ENCODE results near the gene AHCYL2. TPM values are rescaled to one million over a fixed set of nuclear protein-coding genes. Genes with fewer than 3 reads are reported as not detected.

The AHCYL2 gene
- total RNA-seq, 1 donor from 2014 or later = 39.3 TPM

DNA sequence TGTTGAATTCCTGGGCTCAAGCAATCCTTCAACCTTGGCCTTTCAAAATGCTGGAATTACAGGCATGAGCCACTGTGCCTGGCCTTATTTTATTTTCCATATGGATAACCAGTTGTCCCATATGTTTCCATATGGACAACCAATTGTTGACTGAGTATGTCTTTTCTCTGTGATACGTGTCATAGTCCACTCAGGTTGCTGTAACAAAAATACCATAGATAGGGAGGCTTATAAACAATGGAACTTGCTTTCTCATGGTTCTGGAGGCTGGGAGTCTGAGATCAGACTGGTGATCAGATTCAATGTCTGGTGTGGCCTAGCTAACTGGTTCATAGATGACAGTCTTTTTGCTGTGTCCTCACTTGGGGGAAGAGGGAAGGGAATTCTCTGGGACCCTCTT is 19.4 kb downstream of the AHCYL2 start:
- H4K20me1 ChIP-seq (ENCODE audit: low read depth) = no peaks in the 10 kb centered on the region
- no peak overlapping the region for H3K9ac ChIP-seq
- peaks cover 4% of the 10 kb centered on the region for H3K36me3 ChIP-seq
- peaks cover 5% of the 10 kb centered on the region for H3K4me1 ChIP-seq
- TF ChIP-seq, protein P1, sequence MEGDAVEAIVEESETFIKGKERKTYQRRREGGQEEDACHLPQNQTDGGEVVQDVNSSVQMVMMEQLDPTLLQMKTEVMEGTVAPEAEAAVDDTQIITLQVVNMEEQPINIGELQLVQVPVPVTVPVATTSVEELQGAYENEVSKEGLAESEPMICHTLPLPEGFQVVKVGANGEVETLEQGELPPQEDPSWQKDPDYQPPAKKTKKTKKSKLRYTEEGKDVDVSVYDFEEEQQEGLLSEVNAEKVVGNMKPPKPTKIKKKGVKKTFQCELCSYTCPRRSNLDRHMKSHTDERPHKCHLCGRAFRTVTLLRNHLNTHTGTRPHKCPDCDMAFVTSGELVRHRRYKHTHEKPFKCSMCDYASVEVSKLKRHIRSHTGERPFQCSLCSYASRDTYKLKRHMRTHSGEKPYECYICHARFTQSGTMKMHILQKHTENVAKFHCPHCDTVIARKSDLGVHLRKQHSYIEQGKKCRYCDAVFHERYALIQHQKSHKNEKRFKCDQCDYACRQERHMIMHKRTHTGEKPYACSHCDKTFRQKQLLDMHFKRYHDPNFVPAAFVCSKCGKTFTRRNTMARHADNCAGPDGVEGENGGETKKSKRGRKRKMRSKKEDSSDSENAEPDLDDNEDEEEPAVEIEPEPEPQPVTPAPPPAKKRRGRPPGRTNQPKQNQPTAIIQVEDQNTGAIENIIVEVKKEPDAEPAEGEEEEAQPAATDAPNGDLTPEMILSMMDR (IDR thresholded peaks at IDR 0.05) = no peak
- no peak for TF ChIP-seq EZH2phosphoT487 (IDR thresholded peaks at IDR 0.05)
- no peak for TF ChIP-seq EZH2 (IDR thresholded peaks at IDR 0.05)
- Mint-ChIP-seq H3K36me3 (peaks cover 31% of the 10 kb centered on the region), H3K9me3 (peaks cover 16% of the 10 kb centered on the region), H3K4me1 (peaks cover 14% of the 10 kb centered on the region), H3K27me3 (ENCODE audit: insufficient read depth, low read depth) (peaks cover 5% of the 10 kb centered on the region), H3K4me3 (no peak overlapping the region), H3K27ac (no peak overlapping the region)
- H3F3A ChIP-seq (ENCODE audit: low read depth) = peaks cover 5% of the 10 kb centered on the region
- no peak overlapping the region for H3K27ac ChIP-seq
- no peak for DNase-seq (ENCODE audit: low spot score)
- H3K4me2 ChIP-seq = no peak overlapping the region
- H3K27me3 ChIP-seq = no peaks in the 10 kb centered on the region
- no peak overlapping the region for H3K4me3 ChIP-seq
- no peak overlapping the region for H2AFZ ChIP-seq (replicated peaks)
- H3K9me3 ChIP-seq (ENCODE audit: low read depth) = no peaks in the 10 kb centered on the region
- peaks cover 73% of the 10 kb centered on the region for H3K79me2 ChIP-seq (ENCODE audit: low read depth)

DNA sequence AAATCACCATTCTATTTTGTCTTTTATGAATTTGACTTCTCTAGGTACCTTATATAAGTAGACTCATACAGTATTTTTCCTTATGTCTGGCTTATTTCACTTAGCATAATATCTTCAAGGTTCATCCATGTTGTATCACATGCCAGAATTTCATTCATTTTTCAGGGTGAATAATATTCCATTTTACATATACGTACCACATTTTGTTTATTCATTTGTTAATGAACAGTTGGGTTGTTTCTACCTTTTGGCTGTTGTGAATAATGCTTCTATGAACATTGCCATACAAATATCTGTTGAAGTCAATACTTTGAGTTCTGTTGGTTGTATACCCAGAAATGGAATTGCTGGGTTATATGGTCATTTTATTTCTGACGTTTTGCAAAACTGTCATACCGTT is 20.7 kb downstream of the AHCYL2 start:
- no peak overlapping the region for H3K4me3 ChIP-seq
- H3F3A ChIP-seq (ENCODE audit: low read depth) = peaks cover 2% of the 10 kb centered on the region
- TF ChIP-seq EZH2phosphoT487 (IDR thresholded peaks at IDR 0.05) (no peak), EZH2 (IDR thresholded peaks at IDR 0.05) (no peak)
- TF ChIP-seq, protein P1 (IDR thresholded peaks at IDR 0.05) = no peak
- Mint-ChIP-seq H3K4me1 (peaks cover 5% of the 10 kb centered on the region), H3K27me3 (ENCODE audit: insufficient read depth, low read depth) (peaks cover 5% of the 10 kb centered on the region), H3K9me3 (peaks cover 20% of the 10 kb centered on the region), H3K36me3 (peaks cover 34% of the 10 kb centered on the region), H3K4me3 (no peak overlapping the region), H3K27ac (no peak overlapping the region)
- peaks cover 4% of the 10 kb centered on the region for H3K36me3 ChIP-seq
- H3K79me2 ChIP-seq (ENCODE audit: low read depth) = peaks cover 79% of the 10 kb centered on the region
- no peak overlapping the region for H3K27ac ChIP-seq
- no peak overlapping the region for H2AFZ ChIP-seq (replicated peaks)
- no peaks in the 10 kb centered on the region for H3K4me1 ChIP-seq
- no peaks in the 10 kb centered on the region for H3K9me3 ChIP-seq (ENCODE audit: low read depth)
- no peak overlapping the region for H3K9ac ChIP-seq
- no peak overlapping the region for H3K4me2 ChIP-seq
- no peaks in the 10 kb centered on the region for H4K20me1 ChIP-seq (ENCODE audit: low read depth)
- DNase-seq (ENCODE audit: low spot score) = no peak
- H3K27me3 ChIP-seq = no peaks in the 10 kb centered on the region

DNA sequence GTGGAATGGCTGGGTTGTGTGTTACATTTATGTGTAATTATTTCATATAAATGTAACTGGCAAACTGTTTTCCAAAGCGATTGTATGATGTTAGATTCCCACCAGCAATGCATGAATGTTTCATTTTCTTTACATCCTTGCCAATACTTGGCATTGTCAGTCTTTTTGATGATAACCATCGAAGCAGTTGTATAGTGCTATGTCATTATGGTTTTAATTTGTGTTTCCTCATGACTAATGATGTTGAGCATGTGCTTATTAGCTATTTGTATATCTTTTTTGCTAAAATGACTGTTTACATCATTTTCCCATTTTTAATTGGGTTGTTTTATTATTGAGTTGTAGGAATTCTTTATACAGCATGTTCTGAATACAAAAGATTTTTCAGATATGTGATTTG is 22.3 kb downstream of the AHCYL2 start:
- Histone ChIP-seq H3K9me3 (ENCODE audit: low read depth) (no peaks in the 10 kb centered on the region), H3K4me1 (no peaks in the 10 kb centered on the region), H3K79me2 (ENCODE audit: low read depth) (peaks cover 76% of the 10 kb centered on the region), H3K27ac (no peak overlapping the region), H3K36me3 (peaks cover 4% of the 10 kb centered on the region), H2AFZ (replicated peaks) (no peak overlapping the region), H3F3A (ENCODE audit: low read depth) (peaks cover 17% of the 10 kb centered on the region), H3K4me3 (no peak overlapping the region), H4K20me1 (ENCODE audit: low read depth) (no peaks in the 10 kb centered on the region), H3K9ac (no peak overlapping the region), H3K27me3 (no peaks in the 10 kb centered on the region), H3K4me2 (no peak overlapping the region)
- no peak for DNase-seq (ENCODE audit: low spot score)
- H3K27ac Mint-ChIP-seq = no peak overlapping the region
- peaks cover 5% of the 10 kb centered on the region for H3K27me3 Mint-ChIP-seq (ENCODE audit: insufficient read depth, low read depth)
- TF ChIP-seq, protein P1 (IDR thresholded peaks at IDR 0.05) = no peak
- TF ChIP-seq EZH2 (IDR thresholded peaks at IDR 0.05) (no peak), EZH2phosphoT487 (IDR thresholded peaks at IDR 0.05) (no peak)
- no peak overlapping the region for H3K4me3 Mint-ChIP-seq
- peaks cover 34% of the 10 kb centered on the region for H3K36me3 Mint-ChIP-seq
- no peaks in the 10 kb centered on the region for H3K4me1 Mint-ChIP-seq
- H3K9me3 Mint-ChIP-seq = peaks cover 20% of the 10 kb centered on the region
